CD4-positive, alpha-beta T cell treated with Interleukin-15 for 4 hours (primary cell): ENCODE results near the gene POGZ.

Experiments
- DNase-seq: peaks from one replicate; pipeline ENCODE4 v3.0.0-alpha.2; 2020; ENCODE audit warnings: low spot score

POGZ gene

GRCh38 chr1:151372058-151372934 lies 87.0 kb downstream of the POGZ start, which contains the start of gene SELENBP1:
Gene SELENBP1, minus strand, starts transcription at chr1:151372705. Its CDS starts 64 bp downstream, at chr1:151372641.
- DNase-seq = no peak

GRCh38 chr1:151371370-151372057 lies 87.8 kb downstream of the POGZ start:
- DNase-seq = no peak

- DNase-seq = no peak
Observed at GRCh38 chr1:151370211-151370911, 88.9 kb downstream of the POGZ start.

- no peak for DNase-seq
Observed at GRCh38 chr1:151369621-151370048, 89.7 kb downstream of the POGZ start.

GRCh38 chr1:151369302-151369610 lies 90.0 kb downstream of the POGZ start:
- DNase-seq = no peak

GRCh38 chr1:151368393-151369301 lies 90.6 kb downstream of the POGZ start:
- DNase-seq = no peak

GRCh38 chr1:151367658-151368392 lies 91.5 kb downstream of the POGZ start:
- no peak for DNase-seq

- DNase-seq = no peak
Observed at GRCh38 chr1:151364996-151365395, 94.3 kb downstream of the POGZ start.

GRCh38 chr1:151362308-151363155 lies 96.8 kb downstream of the POGZ start:
- DNase-seq = no peak

GRCh38 chr1:151361883-151362282 lies 97.4 kb downstream of the POGZ start:
- DNase-seq = no peak

- DNase-seq = no peak
Observed at GRCh38 chr1:151356696-151357095, 102.6 kb downstream of the POGZ start.
